Heart left ventricle (tissue), 16 donors: ENCODE measurements around the gene ENAH. TPM values are rescaled to one million over a fixed set of nuclear protein-coding genes. Genes with fewer than 3 reads are reported as not detected.

Experiments used
- ATAC-seq, 4 donors: fragments of 200-7000 bp; cut with Tn5 transposase; one replicate each; pipeline ENCODE4 v1.9.1; 2020 to 2022; ENCODE audit warnings: moderate library complexity in 4 of 4, mild to moderate bottlenecking in 3 of 4, moderate number of reproducible peaks in 1 of 4
- DNase-seq, 5 donors: peaks; one replicate each; pipeline ENCODE4 v3.0.0-alpha.2; 2020
- H3K27ac ChIP-seq, 12 donors: fragments of 200-600 bp; sonication (generic) in 4 of 12; one replicate each; pipeline versions ENCODE4 v1.5.0 to v1.8.0; 2016 to 2022; ENCODE audit warnings: mild to moderate bottlenecking in 2 of 12
- H3K27me3 ChIP-seq, 9 donors: fragments of 200-600 bp; sonication (generic) in 2 of 9; one replicate each; pipeline versions ENCODE4 v1.5.1 to v1.8.0; 2016 to 2022; ENCODE audit warnings: mild to moderate bottlenecking in 3 of 9
- H3K36me3 ChIP-seq, 9 donors: fragments of 200-600 bp; sonication (generic) in 2 of 9; one replicate each; pipeline versions ENCODE4 v1.5.0 to v1.8.0; 2018 to 2022; ENCODE audit warnings: mild to moderate bottlenecking in 2 of 9
- H3K4me1 ChIP-seq, 12 donors: fragments of 200-600 bp; sonication (generic) in 4 of 12; one replicate each; pipeline versions ENCODE4 v1.5.0 to v1.8.0; 2016 to 2022; ENCODE audit warnings: mild to moderate bottlenecking in 3 of 12
- H3K4me3 ChIP-seq, 12 donors: fragments of 200-600 bp; sonication (generic) in 4 of 12; one replicate each; pipeline versions ENCODE4 v1.5.0 to v1.8.0; 2017 to 2022; ENCODE audit warnings: mild to moderate bottlenecking in 9 of 12, moderate library complexity in 4 of 12
- H3K9me3 ChIP-seq, 12 donors: fragments of 200-600 bp; sonication (generic) in 4 of 12; one replicate each; pipeline versions ENCODE4 v1.5.0 to v1.8.0; 2016 to 2022; ENCODE audit warnings: mild to moderate bottlenecking in 1 of 12
- CTCF ChIP-seq, 12 donors: fragments of 200-600 bp; sonication (generic) in 4 of 12; IDR thresholded peaks; one replicate each; pipeline versions ENCODE4 v1.5.0 to v1.8.0; 2018 to 2022; ENCODE audit warnings: antibody characterized with exemption in 12 of 12, mild to moderate bottlenecking in 5 of 12
- POLR2A ChIP-seq, 2 donors: fragments of 450-650 bp; IDR thresholded peaks; one replicate each; pipeline ENCODE4 v1.6.1; 2017; ENCODE audit warnings: antibody characterized with exemption in 2 of 2, mild to moderate bottlenecking in 2 of 2, moderate library complexity in 2 of 2
- WGBS, 4 donors: extraction: QIAGEN DNeasy Blood & Tissue Kit in 2 of 4; methylation state at CpG; one replicate each; pipeline versions ENCODE4 v1.1.5 to v1.1.7; 2013 to 2018; 5-methylcytosine and 5-hydroxymethylcytosine counted together
- intact Hi-C, 10 donors: fragments of 100-400 bp; cut with DNase I; formaldehyde crosslinking; loops; one replicate each; pipeline versions ENCODE4 v1.11.1 to v1.14.2; 2022
- polyA plus RNA-seq, 2 donors: library from polyadenylated mRNA; stranded (reverse); fragments of 200-250 nt; gene quantifications; one replicate each; pipeline ENCODE4 v1.2.3, GENCODE V29; 2013
- total RNA-seq, 9 donors: library from RNA; depleted of rRNA in 2 of 9; stranded (reverse); fragments of >200 nt in 2 of 9; fragmentation: NEBNext Ultra II Directional in 3 of 9; extraction: Animal tissue kit (Norgen Biotek cat#: 25700) in 3 of 9; gene quantifications; one replicate each; pipeline versions ENCODE4 v1.1.0 to v1.2.4, GENCODE V29; 2016 to 2023
- donor health status: ischemic (EF 13 %, LVEDD 7.1; RV severe dilation, severe dysfunction).
- donor health status: healthy with polysubstance abuse.
- donor health status: DM: no; HTN: yes; CAD: no.
- donor health status: DM: no; HTN: no; CAD: no.
- donor health status: ischemic (EF 25% LVEDD 6.9; RV normal size, moderate dysfunction).
- donor health status: ischemic (EF 25% LVEDD 5.7; RV mildly dilated, moderate dysfunction).
- donor health status: healthy.
- donor health status: DM: yes; HTN: yes; CAD: no.
- donor health status: ischemic (EF 35%, LVEDD 5.7; RV mildly dilated, moderate dysfunction).
- donor health status: nonischemic (EF 11% LVEDD 7.7; RV severe dilation, severe dysfunction).
- donor health status: DM: yes; HTN: yes; CAD: no.
- donor health status: PGD.
- donor health status: ischemic (EF 29% LVEDD 5.4; RV normal size, mild dysfunction).
- donor health status: nonischemic (EF 23%, LVEDD 6.1; RV moderate dilation, normal function).

Gene ENAH
- total and polyA plus RNA-seq, 11 donors, result 17.0 to 183 (median 86.1) TPM

GRCh38 chr1:225651872-225652728, 823 bp downstream of the ENAH start:
- ATAC-seq, result peak in 2 of 4 donors; percentile 5 to 7
- H3K4me1 ChIP-seq, result peaks cover 0 to 67% (median 43%) of the 10 kb centered on the region in 12 donors

GRCh38 chr1:225651376-225651871, 1.5 kb downstream of the ENAH start:
- DNase-seq (no peak), ATAC-seq (no peak)
- intact Hi-C loops, result loop anchor here (5.0 to 10.0 kb wide), 16 partner anchors 39 to 177 kb away; no protein-coding TSS in a partner anchor
- no peaks in the 10 kb centered on the region for H3K36me3 ChIP-seq
- no peaks in the 10 kb centered on the region for H3K9me3 ChIP-seq
- no peak for TF ChIP-seq POLR2A (IDR thresholded peaks at IDR 0.05)
- TF ChIP-seq CTCF (IDR thresholded peaks at IDR 0.05), result no peak
- H3K4me3 ChIP-seq, result peak overlapping the region; percentile 80 to 99 (median 92)
- H3K27ac ChIP-seq, result peak overlapping the region in 11 of 12 donors; percentile 92 to 100 (median 96)
- peaks cover 0 to 70% (median 42%) of the 10 kb centered on the region in 12 donors for H3K4me1 ChIP-seq
- H3K27me3 ChIP-seq, result peaks cover 0 to 6% (median 0%) of the 10 kb centered on the region in 9 donors
- WGBS, 4 donors, result 8 to 19% (median 14%) methylated on average over 8 of the region's 8 CpGs

More at GRCh38 chr1:225651872-225652728, 823 bp downstream of the ENAH start:
- WGBS, 4 donors, result 1 to 2% (median 1%) methylated on average over 44 to 45 of the region's 45 CpGs
- H3K36me3 ChIP-seq, result no peaks in the 10 kb centered on the region
- TF ChIP-seq POLR2A (IDR thresholded peaks at IDR 0.05) (no peak), CTCF (IDR thresholded peaks at IDR 0.05) (no peak)
- no peaks in the 10 kb centered on the region for H3K9me3 ChIP-seq
- peak overlapping the region; percentile 92 to 100 (median 96) for H3K27ac ChIP-seq
- peaks cover 0 to 6% (median 0%) of the 10 kb centered on the region in 9 donors for H3K27me3 ChIP-seq
- intact Hi-C loops, result loop anchor here (2.0 to 10.0 kb wide), 18 partner anchors 40 to 177 kb away; partner anchors contain the start of gene SRP9 (in 1 of the 10)
- H3K4me3 ChIP-seq, result peak overlapping the region; percentile 80 to 99 (median 92)
- peak in 1 of 5 donors; percentile 23 for DNase-seq

- no peaks in the 10 kb centered on the region for H3K36me3 ChIP-seq
Measured at GRCh38 chr1:225650179-225650578, 2.7 kb downstream of the ENAH start.

More at GRCh38 chr1:225650179-225650578, 2.7 kb downstream of the ENAH start:
- no peak for TF ChIP-seq POLR2A (IDR thresholded peaks at IDR 0.05)
- TF ChIP-seq CTCF (IDR thresholded peaks at IDR 0.05), result no peak
- H3K27me3 ChIP-seq, result peaks cover 0 to 6% (median 0%) of the 10 kb centered on the region in 9 donors
- intact Hi-C loops, result loop anchor here (5.0 to 10.0 kb wide), 16 partner anchors 38 to 175 kb away; no protein-coding TSS in a partner anchor
- 44 to 62% (median 48%) methylated on average over 5 of the region's 5 CpGs for WGBS, 4 donors
- peak overlapping the region in 11 of 12 donors; percentile 6 to 97 (median 92) for H3K4me3 ChIP-seq
- H3K27ac ChIP-seq, result peak overlapping the region in 10 of 12 donors; percentile 35 to 99 (median 94)
- no peak for DNase-seq
- H3K4me1 ChIP-seq, result peaks cover 0 to 61% (median 33%) of the 10 kb centered on the region in 12 donors
- H3K9me3 ChIP-seq, result peaks cover 0 to 3% (median 0%) of the 10 kb centered on the region in 12 donors
- no peak for ATAC-seq
